ENCODE data around the gene PRDX2.

PRDX2 gene

DNA sequence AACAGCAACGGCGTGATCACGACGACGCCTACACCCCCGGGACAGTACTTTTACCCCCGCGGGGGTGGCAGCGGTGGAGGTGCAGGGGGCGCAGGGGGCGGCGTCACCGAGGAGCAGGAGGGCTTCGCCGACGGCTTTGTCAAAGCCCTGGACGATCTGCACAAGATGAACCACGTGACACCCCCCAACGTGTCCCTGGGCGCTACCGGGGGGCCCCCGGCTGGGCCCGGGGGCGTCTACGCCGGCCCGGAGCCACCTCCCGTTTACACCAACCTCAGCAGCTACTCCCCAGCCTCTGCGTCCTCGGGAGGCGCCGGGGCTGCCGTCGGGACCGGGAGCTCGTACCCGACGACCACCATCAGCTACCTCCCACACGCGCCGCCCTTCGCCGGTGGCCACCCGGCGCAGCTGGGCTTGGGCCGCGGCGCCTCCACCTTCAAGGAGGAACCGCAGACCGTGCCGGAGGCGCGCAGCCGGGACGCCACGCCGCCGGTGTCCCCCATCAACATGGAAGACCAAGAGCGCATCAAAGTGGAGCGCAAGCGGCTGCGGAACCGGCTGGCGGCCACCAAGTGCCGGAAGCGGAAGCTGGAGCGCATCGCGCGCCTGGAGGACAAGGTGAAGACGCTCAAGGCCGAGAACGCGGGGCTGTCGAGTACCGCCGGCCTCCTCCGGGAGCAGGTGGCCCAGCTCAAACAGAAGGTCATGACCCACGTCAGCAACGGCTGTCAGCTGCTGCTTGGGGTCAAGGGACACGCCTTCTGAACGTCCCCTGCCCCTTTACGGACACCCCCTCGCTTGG, 9.3 kb downstream of the PRDX2 start:
- DNase-seq (ENCODE audit: low read depth in 2 of 2), result peak in 1 of 2 donors; percentile 73

DNA sequence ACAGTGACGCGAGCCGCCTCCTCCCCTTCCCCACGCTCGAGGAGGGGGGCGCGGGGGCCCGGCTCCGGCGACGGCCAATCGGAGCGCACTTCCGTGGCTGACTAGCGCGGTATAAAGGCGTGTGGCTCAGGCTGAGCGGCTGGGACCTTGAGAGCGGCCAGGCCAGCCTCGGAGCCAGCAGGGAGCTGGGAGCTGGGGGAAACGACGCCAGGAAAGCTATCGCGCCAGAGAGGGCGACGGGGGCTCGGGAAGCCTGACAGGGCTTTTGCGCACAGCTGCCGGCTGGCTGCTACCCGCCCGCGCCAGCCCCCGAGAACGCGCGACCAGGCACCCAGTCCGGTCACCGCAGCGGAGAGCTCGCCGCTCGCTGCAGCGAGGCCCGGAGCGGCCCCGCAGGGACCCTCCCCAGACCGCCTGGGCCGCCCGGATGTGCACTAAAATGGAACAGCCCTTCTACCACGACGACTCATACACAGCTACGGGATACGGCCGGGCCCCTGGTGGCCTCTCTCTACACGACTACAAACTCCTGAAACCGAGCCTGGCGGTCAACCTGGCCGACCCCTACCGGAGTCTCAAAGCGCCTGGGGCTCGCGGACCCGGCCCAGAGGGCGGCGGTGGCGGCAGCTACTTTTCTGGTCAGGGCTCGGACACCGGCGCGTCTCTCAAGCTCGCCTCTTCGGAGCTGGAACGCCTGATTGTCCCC, 10.1 kb downstream of the PRDX2 start, which contains the start of gene JUNB:
Gene JUNB (plus strand): TSS at position 142 of the 706 bp plus-strand sequence. CDS start 286 bp downstream, at position 428.
- peak; percentile 96 to 97 for DNase-seq (ENCODE audit: low read depth in 2 of 2)

DNA sequence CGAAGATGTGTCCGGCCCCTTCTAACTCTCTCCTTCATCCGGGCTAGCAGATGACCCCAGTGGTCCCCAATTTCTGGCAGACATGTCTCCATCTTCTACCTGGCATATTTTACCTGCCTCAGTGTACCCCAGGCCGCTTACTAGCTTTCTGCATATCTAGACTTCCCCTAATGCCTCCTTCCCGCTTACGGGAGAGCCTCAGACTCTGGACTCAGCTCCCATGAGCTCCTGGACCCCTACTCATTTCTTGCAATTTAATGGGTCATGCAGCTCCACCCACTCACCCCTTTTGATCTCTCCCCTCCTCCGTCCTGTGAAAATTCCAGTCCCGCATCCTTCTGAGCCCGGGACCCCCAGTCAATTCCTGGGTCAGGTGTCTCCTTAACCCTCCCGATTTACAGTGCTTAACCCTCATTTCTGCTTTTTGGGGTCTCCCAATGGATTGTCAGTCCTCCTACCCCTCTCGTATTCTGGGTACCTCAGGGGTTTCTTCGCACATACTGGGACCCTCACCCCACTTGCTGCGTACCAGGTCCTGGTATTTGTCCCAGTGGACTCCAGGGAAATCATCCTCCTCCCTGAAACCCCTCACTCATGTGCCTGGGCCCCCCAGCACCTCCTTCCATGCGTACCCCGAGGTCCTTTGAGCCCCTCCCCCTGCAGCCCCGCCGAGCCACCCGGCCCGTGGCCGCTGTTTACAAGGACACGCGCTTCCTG, 10.8 kb downstream of the PRDX2 start:
- DNase-seq (ENCODE audit: low read depth in 2 of 2), result no peak

DNA sequence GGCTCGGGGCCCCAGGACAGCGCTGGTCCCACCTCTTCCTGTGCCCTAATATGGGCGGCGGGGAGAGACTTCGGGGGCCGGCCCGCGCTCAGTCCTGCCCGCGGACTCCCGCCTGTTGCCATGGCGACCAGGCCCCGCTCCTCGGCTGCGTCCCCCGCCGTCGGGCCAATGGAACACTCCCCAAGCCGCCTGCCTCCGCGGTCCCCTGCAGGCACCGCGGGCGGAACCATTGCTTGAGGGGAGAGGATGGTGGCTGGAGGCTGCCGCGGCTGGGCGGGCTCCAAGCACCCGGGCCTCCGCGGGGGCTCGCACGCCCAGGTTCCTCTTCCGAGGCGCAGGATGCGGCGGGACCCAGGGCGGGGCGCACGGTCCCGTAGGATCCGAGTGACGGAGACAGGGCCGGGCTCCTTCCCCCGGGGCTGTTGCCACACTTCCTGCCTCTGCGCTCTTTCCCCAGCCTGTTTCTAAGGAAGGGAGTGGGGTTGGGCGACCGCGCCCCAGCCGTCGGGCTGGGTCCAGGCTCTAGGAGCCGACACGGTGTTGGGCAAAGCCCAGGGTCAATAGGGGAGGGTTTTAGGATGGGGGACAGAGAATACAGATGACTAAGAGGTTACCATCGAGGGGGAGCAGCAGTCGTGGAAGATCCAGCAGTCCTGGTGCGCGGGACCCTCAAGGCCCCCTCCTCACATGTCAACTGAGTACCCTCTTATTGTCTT, 11.5 kb downstream of the PRDX2 start:
- DNase-seq (ENCODE audit: low read depth in 2 of 2), result peak; percentile 95 to 97

DNA sequence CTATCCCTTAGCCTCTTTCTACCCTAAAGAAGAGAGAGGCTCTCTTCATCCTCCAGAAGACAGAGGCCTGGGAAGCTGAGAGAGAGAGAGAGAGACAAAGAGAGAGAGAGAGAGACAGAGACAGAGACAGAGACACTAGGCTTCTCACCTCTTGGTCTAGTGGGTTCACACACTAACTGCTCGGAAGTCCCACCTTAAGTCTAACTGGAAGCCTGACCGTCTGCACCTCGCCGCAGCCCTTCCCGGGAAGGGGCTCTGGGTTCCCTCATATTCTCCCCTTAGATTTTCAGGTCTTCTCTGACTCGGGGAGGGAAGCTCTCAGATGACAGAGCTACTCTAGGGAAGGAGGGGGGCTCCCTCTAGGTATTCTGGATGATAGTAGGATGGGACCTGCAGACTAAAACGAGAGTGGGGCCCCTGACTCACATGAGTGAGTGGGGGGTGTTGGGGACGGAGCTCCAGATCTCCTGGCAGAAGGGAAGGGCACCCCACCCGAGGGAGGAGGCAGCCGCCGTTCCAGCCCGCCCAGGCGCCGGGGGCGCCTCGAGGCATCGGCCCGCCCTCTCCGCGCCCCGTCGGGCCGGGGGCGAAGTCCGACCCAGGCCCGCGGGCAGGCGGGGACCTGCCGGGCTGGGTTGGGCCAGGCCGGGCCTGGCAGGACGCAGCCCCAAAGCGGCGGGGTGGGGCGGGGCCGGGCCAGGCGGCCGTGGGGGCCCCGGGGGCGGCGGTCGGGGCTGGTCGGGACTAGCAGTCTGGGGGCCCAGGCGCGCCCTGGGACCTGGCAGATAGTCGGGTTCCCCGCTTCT, 12.3 kb downstream of the PRDX2 start:
- DNase-seq (ENCODE audit: low read depth in 2 of 2), result no peak

DNA sequence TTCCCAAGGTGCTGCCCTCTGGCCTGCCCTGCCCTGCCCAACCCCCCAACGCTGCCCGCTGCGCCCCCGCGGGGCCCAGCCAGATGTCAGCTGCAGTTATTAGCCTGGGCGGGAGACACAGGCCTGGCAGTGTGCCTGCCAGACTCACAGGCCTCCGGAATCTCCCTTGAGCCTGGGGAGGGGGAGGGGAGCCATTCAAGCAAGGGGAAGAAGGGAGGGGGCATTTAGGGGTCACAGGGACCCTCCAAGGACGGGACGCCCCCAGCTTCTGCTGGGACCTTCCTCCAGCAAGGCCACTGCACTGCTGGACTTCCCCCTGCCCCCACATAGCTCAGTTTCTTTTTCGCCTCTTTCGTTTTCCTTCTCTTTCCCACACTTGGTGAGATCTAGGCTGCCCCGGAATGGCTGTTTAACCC, 12.9 kb downstream of the PRDX2 start:
- DNase-seq (ENCODE audit: low read depth in 2 of 2), result no peak

DNA sequence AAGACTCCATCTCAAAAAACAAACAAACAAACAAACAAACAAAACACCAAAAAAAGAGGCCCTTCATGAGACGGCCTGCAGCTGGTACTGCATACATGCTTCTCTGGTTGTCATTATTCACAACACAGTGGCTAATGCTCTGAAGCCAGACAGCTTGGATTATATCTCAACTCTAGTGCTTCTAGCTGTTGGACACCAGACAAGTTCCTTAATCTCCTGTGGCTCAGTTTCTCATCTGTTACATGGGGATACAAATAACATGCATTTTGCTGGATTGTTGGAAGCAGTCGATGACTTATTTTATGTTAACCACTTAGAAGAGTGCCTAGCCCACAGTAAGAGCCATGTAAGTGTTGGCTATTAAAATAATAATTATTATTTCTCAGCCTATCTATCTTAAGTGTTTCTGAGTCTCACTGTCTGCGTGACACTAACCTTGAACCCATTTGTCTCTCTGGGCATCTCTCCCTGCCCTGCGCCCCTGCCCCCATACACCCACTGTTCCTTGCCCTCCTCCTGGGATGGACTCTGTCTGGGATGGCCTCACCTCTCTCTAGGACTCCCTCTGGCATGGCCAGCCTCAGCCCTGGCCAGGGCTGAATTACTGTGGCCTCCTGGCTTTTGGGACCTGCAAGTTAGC, 13.4 kb downstream of the PRDX2 start:
- no peak for DNase-seq (ENCODE audit: low read depth in 2 of 2)

DNA sequence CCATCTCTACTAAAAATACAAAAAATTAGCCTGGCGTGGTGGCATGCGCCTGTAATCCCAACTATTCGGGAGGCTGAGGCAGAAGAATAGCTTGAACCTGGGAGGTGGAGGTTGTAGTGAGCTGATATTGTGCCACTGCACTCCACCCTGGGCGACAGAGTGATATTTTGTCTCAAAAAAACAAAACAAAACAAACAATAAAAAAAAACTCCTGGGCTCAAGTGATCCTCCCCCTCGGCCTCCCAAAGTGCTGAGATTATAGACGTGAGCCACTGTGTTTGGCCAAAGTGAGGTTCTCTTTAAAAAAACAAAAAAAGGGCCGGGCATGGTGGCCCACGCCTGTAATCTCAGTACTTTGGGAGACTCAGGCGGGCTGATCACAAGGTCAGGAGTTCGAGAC, 14.1 kb downstream of the PRDX2 start:
- DNase-seq (ENCODE audit: low read depth in 2 of 2), result no peak

DNA sequence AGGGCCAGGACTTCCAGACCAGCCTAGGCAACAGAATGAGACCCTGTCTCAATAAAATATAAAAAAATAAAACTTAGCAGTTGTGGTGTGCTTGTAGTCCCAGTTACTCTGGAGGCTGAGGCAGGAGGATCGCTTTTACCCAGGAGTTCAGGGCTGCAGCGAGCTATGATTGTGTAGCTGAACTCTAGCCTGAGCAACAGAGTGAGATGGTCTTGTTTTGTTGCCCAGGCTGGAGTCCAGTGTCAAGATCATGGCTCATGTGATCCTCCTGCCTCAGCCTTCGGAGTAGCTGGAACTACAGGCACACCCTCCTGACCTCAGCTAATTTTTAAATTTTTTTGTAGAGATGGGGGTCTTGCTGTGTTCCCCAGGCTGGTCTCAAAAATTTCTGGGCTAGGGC, 14.6 kb downstream of the PRDX2 start:
- DNase-seq (ENCODE audit: low read depth in 2 of 2), result no peak

DNA sequence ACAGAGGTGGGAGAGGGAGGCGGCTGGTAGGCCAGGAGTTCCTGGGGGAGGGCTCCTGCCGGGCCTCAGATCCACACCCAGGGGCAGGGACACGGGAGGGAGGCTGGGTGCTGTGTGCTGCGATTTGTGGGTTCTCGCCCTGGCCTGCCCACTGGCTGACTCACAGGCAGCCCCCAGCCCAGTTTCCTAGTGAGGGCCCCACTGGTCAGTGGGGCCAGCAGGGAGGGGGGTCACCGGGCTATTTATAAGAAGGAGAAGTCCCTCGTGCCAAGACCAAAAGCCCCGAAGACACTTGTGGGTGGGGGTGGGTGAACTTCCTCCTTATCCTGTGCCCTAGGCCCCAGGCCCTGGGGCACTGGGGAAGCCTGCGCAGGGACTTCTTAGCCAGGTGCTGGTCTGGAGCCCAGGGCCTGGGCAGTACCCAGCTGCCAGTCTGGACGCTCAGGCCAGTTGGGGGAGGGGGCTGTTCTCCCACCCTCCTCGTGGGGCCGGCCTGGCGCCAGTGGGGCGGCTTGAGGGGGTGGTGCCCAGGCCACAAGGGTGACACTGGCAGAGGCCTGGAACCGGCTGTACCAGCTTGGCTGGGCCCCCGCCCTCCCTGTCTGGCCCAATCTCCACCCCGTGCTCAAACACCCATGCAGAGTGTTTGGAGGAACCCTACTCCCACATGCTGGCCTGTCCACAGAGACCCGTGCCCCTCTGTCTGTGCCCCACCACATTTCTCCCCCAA, 15.3 kb downstream of the PRDX2 start:
- DNase-seq (ENCODE audit: low read depth in 2 of 2), result no peak

DNA sequence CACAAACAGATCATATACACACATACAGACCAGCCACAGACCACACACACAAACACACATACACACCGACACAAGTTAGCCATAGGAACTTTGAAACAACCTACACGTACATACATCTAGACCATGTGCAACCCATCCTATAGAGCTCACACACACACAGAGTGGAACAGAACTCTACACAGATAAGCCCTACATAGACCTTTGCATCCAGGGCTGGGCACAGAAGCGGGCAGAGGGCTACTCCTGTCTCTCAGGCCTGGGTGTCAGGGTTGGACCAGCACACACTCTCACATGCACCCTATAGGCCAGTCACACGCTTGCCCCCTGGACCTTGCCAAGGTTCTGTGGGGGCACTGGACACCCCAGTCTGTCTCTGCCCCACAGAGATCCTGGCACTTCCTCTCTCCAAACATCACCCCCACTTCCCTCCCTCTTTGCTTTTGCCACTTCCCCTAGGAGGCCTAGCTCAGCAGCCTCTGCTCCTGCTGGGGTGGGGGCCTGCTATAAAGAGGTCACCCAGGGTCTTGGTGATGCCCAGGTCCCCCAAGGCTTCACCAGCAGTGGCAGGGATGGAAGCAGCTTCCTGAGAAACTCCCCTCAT, 16.1 kb downstream of the PRDX2 start:
- DNase-seq (ENCODE audit: low read depth in 2 of 2), result no peak

DNA sequence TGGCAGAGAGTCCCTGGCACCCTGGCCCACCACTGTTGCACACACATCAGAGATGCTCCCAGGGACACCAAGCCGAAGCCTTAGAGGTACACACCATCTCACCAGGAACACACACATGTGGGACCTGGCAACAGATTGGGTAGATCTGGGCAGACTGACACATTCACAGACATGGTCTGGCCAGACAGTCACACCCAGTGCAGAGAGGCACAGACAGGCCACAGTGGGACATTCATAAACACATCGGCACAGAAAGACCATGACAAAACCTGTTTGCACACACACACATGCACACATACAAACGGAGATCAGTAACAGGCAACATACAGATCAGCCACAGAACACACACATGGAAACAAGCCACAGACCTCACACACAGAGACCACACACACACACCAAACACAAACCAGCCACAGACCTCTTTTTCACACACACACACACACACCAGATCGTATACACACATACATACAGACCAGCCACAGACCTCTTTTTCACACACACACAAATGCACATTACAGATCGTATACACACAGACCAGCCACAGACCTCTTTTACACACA, 16.6 kb downstream of the PRDX2 start:
- no peak for DNase-seq (ENCODE audit: low read depth in 2 of 2)

DNA sequence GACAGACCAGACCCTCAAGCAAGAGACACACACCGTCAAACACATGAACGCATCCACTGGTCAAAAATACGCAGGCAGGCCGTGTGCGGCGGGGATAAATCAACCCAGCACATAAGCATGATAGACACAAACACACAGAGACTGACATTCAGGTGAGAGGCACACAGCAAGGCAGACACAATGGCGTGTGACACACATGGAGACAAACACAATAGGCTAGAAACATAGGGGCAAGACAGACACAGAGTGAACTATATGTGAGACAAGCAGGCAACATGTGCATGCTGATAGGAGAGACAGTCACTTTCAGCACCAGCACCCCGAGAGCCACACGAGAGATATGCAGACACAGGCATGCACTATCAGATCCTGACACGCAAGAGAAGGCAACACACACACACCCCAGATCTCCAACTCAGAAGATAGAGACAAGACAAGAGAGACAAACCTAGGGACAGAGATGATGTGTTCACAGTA, 17.2 kb downstream of the PRDX2 start:
- no peak for DNase-seq (ENCODE audit: low read depth in 2 of 2)

DNA sequence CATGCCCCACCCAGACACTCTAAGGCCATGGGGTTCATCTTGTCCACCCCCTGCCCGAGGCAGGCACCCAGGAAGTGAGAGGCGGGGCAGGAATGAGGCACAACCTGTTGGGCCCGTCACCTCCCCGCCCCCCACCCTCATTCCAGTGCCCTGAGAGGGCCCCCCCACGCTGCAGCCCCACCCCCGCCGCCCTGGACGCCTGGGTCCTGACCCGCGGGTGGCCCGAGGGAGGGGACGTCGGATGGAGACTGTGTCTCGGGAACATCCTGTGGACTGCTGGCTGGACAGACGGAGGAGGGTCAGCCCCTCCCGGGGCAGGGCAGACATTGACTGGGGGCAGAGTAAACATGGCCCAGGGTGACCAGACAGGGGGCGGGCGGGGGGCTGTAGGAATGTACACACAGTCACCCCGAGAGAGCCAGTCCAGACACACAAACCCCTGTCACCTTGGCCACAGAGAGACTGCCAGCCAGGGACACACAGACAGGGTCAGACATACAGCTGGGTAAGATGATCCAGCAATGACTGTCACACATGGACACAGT, 17.7 kb downstream of the PRDX2 start:
- no peak for DNase-seq (ENCODE audit: low read depth in 2 of 2)

DNA sequence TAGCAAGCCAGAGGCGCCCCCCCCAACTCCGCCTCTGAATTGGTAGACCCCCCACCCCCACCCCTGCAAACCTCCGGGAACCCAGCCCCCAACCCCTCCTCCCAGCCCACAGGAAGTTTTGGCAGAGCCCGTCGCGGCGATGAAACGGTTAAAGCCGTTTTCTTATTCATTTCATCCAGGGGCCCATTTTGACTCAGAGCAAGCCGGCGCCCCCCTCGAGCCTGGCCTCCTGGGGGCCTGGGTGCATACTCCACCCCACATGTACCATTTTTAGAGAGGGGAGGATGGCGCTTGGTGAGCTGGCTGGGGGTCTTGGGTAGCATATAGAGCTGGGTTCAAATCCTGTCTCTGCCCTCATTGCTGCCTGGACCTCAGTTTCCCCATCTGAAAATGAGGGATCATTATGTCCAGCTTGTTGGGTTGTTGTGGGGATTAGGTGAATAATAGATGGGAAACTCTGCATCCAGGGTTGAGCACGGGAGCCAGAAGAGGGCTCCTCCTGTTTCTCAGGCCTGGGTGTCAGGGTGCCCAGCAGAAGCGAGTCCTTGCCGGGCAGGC, 18.2 kb downstream of the PRDX2 start:
- DNase-seq (ENCODE audit: low read depth in 2 of 2), result peak; percentile 67 to 78

DNA sequence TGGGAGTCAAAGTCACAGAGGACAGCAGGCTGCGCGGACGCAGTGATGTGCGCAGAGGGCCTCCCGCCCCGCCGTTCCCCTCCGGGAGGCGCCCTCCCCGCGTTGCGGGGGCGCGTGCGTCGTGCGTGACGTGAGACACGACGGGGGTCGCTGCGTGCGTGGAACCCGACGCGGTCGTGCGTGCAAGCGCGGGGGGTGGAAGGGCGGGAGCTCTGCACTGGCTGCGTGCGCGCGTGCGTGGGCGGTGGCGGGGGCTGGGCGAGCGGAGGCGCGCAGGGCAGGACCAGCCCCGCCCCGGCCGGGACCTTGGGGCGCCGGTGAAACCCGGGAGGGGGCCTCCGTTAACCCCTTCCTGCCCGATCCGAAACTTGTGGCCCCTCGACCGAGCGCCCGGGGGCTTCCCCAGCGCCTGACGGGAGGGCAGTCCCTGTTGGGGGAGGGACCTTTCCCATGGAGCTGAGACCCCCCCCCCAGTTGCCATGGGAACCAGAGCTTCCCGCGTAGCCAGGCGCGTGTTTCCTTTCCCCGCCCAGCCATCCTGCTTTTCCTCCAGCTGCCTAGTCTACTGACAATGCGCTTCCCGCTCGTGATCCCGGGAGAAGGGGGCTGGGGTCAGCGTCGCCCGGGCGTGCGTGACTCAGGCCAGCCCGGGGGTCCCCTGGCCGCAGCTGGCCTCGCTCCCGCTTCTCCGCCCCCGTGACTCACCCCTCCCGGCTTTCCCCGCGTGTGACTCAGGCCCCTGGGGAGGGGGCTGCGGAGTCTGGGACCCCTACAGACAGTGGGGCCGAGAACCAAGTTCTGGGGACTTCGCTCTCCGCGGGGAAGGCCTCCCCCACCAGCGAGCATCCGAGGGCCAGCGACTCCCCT, 18.9 kb downstream of the PRDX2 start:
- peak; percentile 80 to 86 for DNase-seq (ENCODE audit: low read depth in 2 of 2)

DNA sequence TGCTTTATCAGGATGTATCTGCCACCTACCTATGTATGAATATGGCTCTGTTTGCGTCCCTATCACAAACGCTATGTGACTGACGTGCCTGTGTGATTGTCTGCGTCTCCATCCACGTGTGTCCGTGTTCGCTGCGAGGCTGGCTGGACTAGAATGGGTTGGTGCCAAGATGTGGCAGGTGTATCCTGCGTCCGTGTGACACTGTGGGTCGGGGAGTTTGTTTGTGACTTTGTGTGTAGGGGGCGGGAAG, 19.5 kb downstream of the PRDX2 start:
- DNase-seq (ENCODE audit: low read depth in 2 of 2), result no peak

All from stimulated activated CD4-positive, alpha-beta T cell treated with anti-CD3 and anti-CD28 coated beads, Interleukin-15, amount 100 ng/mL, for 48 hours (primary cell).